SK-MEL-5 (cell line): ENCODE measurements around the gene WIPI1. TPM values are rescaled to one million over a fixed set of nuclear protein-coding genes. Genes with fewer than 3 reads are reported as not detected.
"Not testable (repeated sequence)": the region's sequence is repeated elsewhere in the genome, so short reads cannot be mapped to it uniquely, and the experiment has no call there.

Source experiments
- DNase-seq: peaks from one replicate; pipeline ENCODE4 v3.0.0-alpha.2; 2016; ENCODE audit warnings: low read depth, low spot score
- in situ Hi-C: cut with HindIII; loops from 2 replicates; pipeline ENCODE4 v1.10.0; 2016; ENCODE audit warnings: low sequenced_read_pairs, high pct_unique_total_duplicates, low pct_unique_long_range_greater_than_20kb
- small RNA-seq, 2 experiments: library from RNA; depleted of rRNA; stranded (forward); fragments of <200 nt; gene quantifications; one replicate each; pipeline ENCODE3, GENCODE V24; 2014
- total RNA-seq: library from RNA; depleted of rRNA; stranded (reverse); fragments of >200 nt; shearing (Covaris generic); gene quantifications from 2 replicates; pipeline ENCODE4 v1.2.3, GENCODE V29; 2014; rRNA removed

Gene WIPI1
- total RNA-seq, 1 experiment from 2014 or later: 643 TPM

DNA sequence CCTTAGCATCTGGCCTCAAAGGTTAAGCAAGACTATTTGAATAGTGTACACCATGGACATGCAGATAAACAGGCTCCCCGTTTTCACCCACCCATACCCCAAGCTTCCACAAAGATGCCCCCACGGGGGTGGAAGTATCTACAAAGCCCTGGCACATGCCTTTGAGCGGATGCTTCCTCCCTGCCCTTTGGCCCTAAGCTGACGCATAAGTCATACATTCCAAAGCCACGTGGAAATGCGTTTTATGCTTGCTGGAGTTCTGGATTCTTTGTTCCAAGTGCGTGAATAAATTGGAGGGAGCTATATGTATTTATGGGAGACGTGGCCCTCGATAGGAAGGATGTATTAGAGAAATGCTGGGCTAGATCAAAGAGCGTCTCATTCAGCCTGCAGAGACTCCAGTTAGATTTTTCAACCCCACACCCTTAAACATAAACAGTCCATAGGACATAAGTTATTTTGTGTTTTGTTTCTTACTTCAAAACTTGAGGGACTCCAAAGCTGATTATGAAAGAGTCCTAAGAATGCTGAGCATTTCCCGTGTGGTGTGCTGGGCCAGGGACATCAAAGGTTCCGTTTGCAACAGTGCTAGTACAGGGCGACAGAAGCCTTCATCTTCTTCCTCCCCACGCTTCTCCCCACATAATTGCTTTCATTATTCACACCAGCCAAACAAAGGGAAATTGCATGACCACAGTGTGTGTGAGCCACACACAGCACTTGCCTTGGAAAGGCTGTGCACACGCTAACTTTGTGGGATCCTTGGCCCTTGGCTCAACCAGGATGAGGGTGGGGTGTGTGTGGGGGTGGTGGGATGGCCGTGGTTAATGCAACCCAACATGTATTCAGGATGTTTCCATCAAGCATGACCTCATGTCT, 73.6 kb downstream of the WIPI1 start:
- in situ Hi-C loops: no loop called here
- peak; percentile 97 for DNase-seq

GRCh38 chr17:68383120-68383442, 74.2 kb downstream of the WIPI1 start:
- DNase-seq: no peak
- in situ Hi-C loops: no loop called here

GRCh38 chr17:68382582-68383085, 74.7 kb downstream of the WIPI1 start:
- DNase-seq: peak; percentile 54
- in situ Hi-C loops: no loop called here

- in situ Hi-C loops: no loop called here
- DNase-seq: peak; percentile 100
Measured at GRCh38 chr17:68381076-68381900, 76.0 kb downstream of the WIPI1 start.

DNA sequence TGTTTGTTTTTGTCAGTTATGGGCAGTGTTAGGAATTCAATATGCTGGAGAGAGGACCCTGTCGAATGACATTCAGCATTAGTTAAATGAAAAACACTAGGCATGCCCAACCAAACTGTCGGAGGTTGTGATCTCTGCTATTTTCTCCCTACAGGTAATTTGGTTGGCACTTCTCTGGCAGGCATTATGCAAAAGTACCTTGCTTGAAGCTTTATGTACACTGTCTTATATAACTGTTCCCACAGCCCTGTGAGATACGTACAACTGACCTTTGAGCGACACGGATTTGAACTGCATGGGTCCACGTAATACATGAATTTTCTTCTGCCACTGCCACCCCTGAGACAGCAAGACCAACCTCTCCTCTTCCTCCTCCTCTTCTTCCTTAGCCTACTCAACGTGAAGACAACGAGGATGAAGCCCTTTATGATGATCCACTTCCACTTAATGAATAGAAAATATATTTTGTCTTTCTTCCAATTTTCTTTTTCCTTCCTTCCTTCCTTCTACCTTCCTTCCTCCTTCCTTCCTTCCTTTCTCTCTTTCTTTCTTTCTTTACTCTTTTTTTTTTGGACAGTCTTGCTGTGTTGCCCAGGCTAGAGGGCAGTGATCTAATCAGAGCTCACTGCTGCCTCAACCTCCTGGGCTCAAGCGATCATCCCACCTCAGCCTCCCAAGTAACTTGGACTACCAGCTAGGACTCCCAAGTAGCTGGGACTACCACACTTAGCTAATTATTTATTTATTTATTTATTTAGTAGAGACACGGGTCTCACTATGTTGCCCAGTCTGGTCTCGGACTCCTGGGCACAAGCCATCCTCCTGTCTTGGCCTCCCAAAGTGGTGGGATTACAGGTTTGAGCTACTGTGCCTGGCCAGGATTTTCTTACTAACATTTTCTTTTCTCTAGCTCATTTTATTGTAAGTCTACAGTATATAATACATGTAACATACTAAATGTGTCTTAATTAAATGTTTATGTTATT, 77.3 kb downstream of the WIPI1 start:
- no peak for DNase-seq
- in situ Hi-C loops: no loop called here

DNA sequence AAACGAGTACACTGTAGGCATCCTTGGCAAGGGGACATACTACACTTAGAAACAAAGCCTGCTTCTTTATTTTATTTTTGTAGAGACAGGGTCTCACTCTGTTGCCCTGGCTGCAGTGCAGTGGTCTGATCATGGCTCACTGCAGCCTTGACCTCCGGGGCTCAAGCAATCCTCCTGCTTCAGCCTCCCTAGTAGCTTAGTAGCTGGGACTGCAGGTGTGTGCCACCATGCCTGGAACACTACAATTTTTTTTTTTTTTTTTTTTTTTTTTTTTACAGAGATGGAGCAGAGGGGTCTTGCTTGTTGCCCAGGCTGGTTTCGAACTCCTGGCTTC, 78.2 kb downstream of the WIPI1 start:
- in situ Hi-C loops: no loop called here
- DNase-seq: no peak

GRCh38 chr17:68378268-68379176, 78.8 kb downstream of the WIPI1 start:
- peak; percentile 100 for DNase-seq
- in situ Hi-C loops: no loop called here

GRCh38 chr17:68377771-68378267, 79.5 kb downstream of the WIPI1 start:
- DNase-seq: no peak
- in situ Hi-C loops: no loop called here

DNA sequence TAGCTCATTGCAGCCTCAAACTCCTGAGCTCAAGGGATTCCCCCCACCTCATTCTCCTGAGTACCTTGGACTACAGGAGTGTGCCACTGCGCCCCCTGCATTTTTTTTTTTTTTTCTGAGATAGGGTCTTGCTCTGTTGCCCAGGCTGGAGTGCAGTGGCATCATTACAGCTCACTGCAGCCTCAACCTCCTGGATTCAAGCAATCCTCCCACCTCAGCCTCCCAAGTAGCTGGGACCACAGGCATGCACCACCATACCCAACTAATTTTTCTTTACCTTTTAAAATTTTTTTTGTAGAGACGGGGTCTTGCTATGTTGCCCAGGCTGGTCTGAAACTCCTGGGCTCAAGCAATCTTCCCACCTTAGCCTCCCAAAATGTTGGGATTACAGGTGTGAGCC, 81.1 kb downstream of the WIPI1 start:
- DNase-seq, in situ Hi-C loops: not testable (repeated sequence)

DNA sequence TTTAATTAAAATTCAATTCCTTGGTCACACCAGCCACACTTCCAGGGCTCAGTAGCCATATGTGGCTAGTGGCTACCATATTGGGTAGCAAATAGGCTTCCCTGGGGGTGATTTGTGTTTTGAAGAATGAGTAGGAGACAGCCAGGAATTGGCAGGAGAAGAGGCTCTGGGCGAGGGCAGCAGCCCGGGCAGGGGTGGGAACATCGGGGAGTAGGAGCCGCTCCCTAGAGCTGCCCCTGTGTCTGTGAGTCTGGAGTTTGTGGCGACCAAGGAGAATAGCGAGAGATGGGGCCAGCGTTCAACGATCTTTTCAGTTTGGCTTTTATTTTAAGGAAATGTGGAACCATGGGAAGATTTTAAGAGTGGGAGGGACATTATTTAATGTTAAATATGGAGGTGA, 81.7 kb downstream of the WIPI1 start:
- DNase-seq: no peak
- in situ Hi-C loops: no loop called here

Small RNAs within 50 kb of the gene (small RNA-seq; reads per million reads assigned to genes)
- 0 reads per million in 2 experiments for gene MIR635

Other genes with a start within 250 kb of the WIPI1 start
- gene AMZ2, start 209.5 kb downstream of the WIPI1 start, total RNA-seq: 221 and 235 TPM in 2 replicates
- 707 and 748 TPM in 2 replicates for gene SLC16A6, start 166.4 kb downstream of the WIPI1 start, total RNA-seq
- gene ARSG, start 166.0 kb downstream of the WIPI1 start, total RNA-seq: 31.7 and 32.9 TPM in 2 replicates
- gene PRKAR1A, start 54.9 kb upstream of the WIPI1 start, total RNA-seq: 974 and 1,047 TPM in 2 replicates
- gene FAM20A, start 143.9 kb upstream of the WIPI1 start, total RNA-seq: 0.21 TPM in 1 of 2 replicates, not detected in the other